T-cell (primary cell): ENCODE measurements around the gene SLC48A1. TPM values are rescaled to one million over a fixed set of nuclear protein-coding genes. Genes with fewer than 3 reads are reported as not detected.

Experiments used
- ATAC-seq, 4 experiments: fragments of 200-7000 bp in 3 of 4; fragments of 150-1000 bp in 1 of 4; cut with Tn5 transposase; replicated peaks in 1 of 4; 1 replicate in 3 of 4; 2 replicates in 1 of 4; pipeline ENCODE4 v1.10.0; 2021; ENCODE audit warnings: moderate library complexity in 3 of 4, mild to moderate bottlenecking in 2 of 4, moderate number of reproducible peaks in 1 of 4
- CTCF ChIA-PET, 2 donors: fragments of 300-600 bp; sonication (Branson Sonifier 250); formaldehyde crosslinking; loops; one replicate each; lab custom pipeline; 2022; ENCODE audit warnings: antibody characterized with exemption in 2 of 2; lab: Charles Lee
- POLR2A ChIA-PET, 2 donors: fragments of 300-600 bp; sonication (Branson Sonifier 250); formaldehyde crosslinking; loops; one replicate each; lab custom pipeline; 2022; ENCODE audit warnings: antibody characterized with exemption in 2 of 2; lab: Charles Lee
- DNase-seq, 35 experiments: peaks; one replicate each; pipeline versions ENCODE4 v3.0.0 to v3.0.0-alpha.2; 2013 to 2023
- H3K27ac ChIP-seq: one replicate; pipeline ENCODE4 v1.5.1; 2013; ENCODE audit warnings: low read length
- H3K27me3 ChIP-seq, 2 experiments: replicated peaks in 1 of 2; 1 replicate in 1 of 2; 2 replicates in 1 of 2; pipeline versions ENCODE4 v1.6.1 to v1.7.0; 2013; ENCODE audit warnings: low read length in 1 of 2, mixed read lengths in 1 of 2; ENCODE audit not compliant: control insufficient read depth in 2 of 2, insufficient read depth in 2 of 2; ENCODE audit errors: extremely low read depth in 1 of 2
- H3K36me3 ChIP-seq, 2 donors: 1 replicate in 1 of 2; 2 replicates in 1 of 2; pipeline versions ENCODE4 v1.6.1 to v1.7.0; 2013; ENCODE audit warnings: low read length in 1 of 2; ENCODE audit not compliant: control insufficient read depth in 2 of 2, insufficient read depth in 1 of 2; ENCODE audit errors: extremely low read depth in 1 of 2
- H3K4me1 ChIP-seq, 2 experiments: 1 replicate in 1 of 2; 2 replicates in 1 of 2; pipeline versions ENCODE4 v1.6.1 to v1.7.0; 2013; ENCODE audit warnings: low read length in 2 of 2, mixed read lengths in 1 of 2; ENCODE audit not compliant: insufficient read depth in 2 of 2, control insufficient read depth in 1 of 2; ENCODE audit errors: extremely low read depth in 1 of 2
- H3K4me3 ChIP-seq, 2 donors: 1 replicate in 1 of 2; 2 replicates in 1 of 2; pipeline versions ENCODE4 v1.5.1 to v1.7.0; 2013; ENCODE audit warnings: mild to moderate bottlenecking in 2 of 2, low read length in 1 of 2, moderate library complexity in 1 of 2; ENCODE audit not compliant: control insufficient read depth in 1 of 2; ENCODE audit errors: extremely low read depth in 1 of 2
- H3K9me3 ChIP-seq: 2 replicates; pipeline ENCODE4 v1.7.0; 2013
- H3K27ac Mint-ChIP-seq, 2 donors: one replicate each; pipeline ENCODE4 v1.8.0; 2020 to 2021; ENCODE audit warnings: mild to moderate bottlenecking in 2 of 2, mixed read lengths in 2 of 2
- H3K27me3 Mint-ChIP-seq, 2 donors: one replicate each; pipeline ENCODE4 v1.8.0; 2021 to 2022; ENCODE audit warnings: mixed read lengths in 2 of 2
- H3K36me3 Mint-ChIP-seq: one replicate; pipeline ENCODE4 v1.8.0; 2021; ENCODE audit warnings: mixed read lengths
- H3K4me1 Mint-ChIP-seq, 3 donors: one replicate each; pipeline ENCODE4 v1.8.0; 2020 to 2022; ENCODE audit warnings: mixed read lengths in 3 of 3, mild to moderate bottlenecking in 1 of 3
- H3K4me3 Mint-ChIP-seq, 3 donors: one replicate each; pipeline ENCODE4 v1.8.0; 2020 to 2022; ENCODE audit warnings: mild to moderate bottlenecking in 3 of 3, mixed read lengths in 3 of 3, moderate library complexity in 3 of 3
- H3K9me3 Mint-ChIP-seq, 3 donors: one replicate each; pipeline ENCODE4 v1.8.0; 2020 to 2022; ENCODE audit warnings: mixed read lengths in 3 of 3
- WGBS: methylation state at CpG from one replicate; pipeline ENCODE4 v1.1.5; 2013; ENCODE audit warnings: missing lambda C conversion rate; ENCODE audit not compliant: insufficient coverage; 5-methylcytosine and 5-hydroxymethylcytosine counted together
- total RNA-seq, 35 experiments: library from RNA in 6 of 35; stranded (reverse) in 6 of 35; fragments of 120-200 nt in 1 of 35; gene quantifications; one replicate each; pipeline versions ENCODE4 v1.2.1 to v1.2.4 and lab custom pipeline; 2013 to 2026

Gene SLC48A1
- total RNA-seq, 5 donors from 2014 or later (not counting 1 experiment from before 2014, with no cell fraction given): 5.8 to 13.7 (median 10.2) TPM

GRCh38 chr12:47828008-47828975 is 55.3 kb downstream of the SLC48A1 start:
- Histone ChIP-seq H3K9me3 (no peaks in the 10 kb centered on the region), H3K27me3 (no peaks in the 10 kb centered on the region), H3K36me3 (no peaks in the 10 kb centered on the region), H3K4me1 (peaks cover 80 to 94% of the 10 kb centered on the region in 2 experiments), H3K27ac (no peak overlapping the region), H3K4me3 (no peak overlapping the region)
- ATAC-seq (no peak), DNase-seq (no peak)
- no peaks in the 10 kb centered on the region for H3K36me3 Mint-ChIP-seq
- 89% methylated on average over 6 of the region's 14 CpGs for WGBS
- H3K27me3 Mint-ChIP-seq: no peaks in the 10 kb centered on the region
- H3K27ac Mint-ChIP-seq: peak overlapping the region; percentile 82 to 87
- H3K9me3 Mint-ChIP-seq: no peaks in the 10 kb centered on the region
- H3K4me1 Mint-ChIP-seq: peaks cover 90 to 92% (median 91%) of the 10 kb centered on the region in 3 donors
- H3K4me3 Mint-ChIP-seq: peak overlapping the region in 1 of 3 donors; percentile 60
- ChIA-PET CTCF (interaction anchor here (0.6 to 1.7 kb wide), 14 partner anchors 8 to 1884 kb away, joined by 3 to 11 read pairs (median 4); no protein-coding TSS in a partner anchor), POLR2A (interaction anchor here in 1 of 2 donors (0.6 kb wide), 1 partner anchor 21 kb away, joined by 3 read pairs; no protein-coding TSS in a partner anchor)

GRCh38 chr12:47828976-47829482 is 56.0 kb downstream of the SLC48A1 start:
- WGBS: 92% methylated on average over 2 of the region's 7 CpGs
- Mint-ChIP-seq H3K27ac (peak overlapping the region; percentile 76 to 87), H3K4me3 (peak overlapping the region in 1 of 3 donors; percentile 60), H3K27me3 (no peaks in the 10 kb centered on the region), H3K36me3 (no peaks in the 10 kb centered on the region), H3K9me3 (no peaks in the 10 kb centered on the region), H3K4me1 (peaks cover 90 to 92% (median 91%) of the 10 kb centered on the region in 3 donors)
- ChIA-PET CTCF (interaction anchor here (0.6 to 1.7 kb wide), 10 partner anchors 9 to 168 kb away, joined by 3 to 11 read pairs (median 4); no protein-coding TSS in a partner anchor), POLR2A (no interaction called here)
- Histone ChIP-seq H3K27ac (peak overlapping the region; percentile 22), H3K9me3 (no peaks in the 10 kb centered on the region), H3K4me1 (peaks cover 82 to 95% of the 10 kb centered on the region in 2 experiments), H3K4me3 (no peak overlapping the region), H3K27me3 (no peaks in the 10 kb centered on the region), H3K36me3 (no peaks in the 10 kb centered on the region)
- no peak for ATAC-seq
- DNase-seq: no peak

GRCh38 chr12:47829584-47829983 is 56.5 kb downstream of the SLC48A1 start:
- H3K27ac ChIP-seq: peak overlapping the region; percentile 22
- no peak for ATAC-seq
- no peak overlapping the region for H3K4me3 ChIP-seq
- no peaks in the 10 kb centered on the region for H3K27me3 Mint-ChIP-seq
- H3K36me3 Mint-ChIP-seq: no peaks in the 10 kb centered on the region
- no peak for DNase-seq
- H3K27me3 ChIP-seq: no peaks in the 10 kb centered on the region
- no peaks in the 10 kb centered on the region for H3K36me3 ChIP-seq
- peak overlapping the region; percentile 76 to 87 for H3K27ac Mint-ChIP-seq
- no peaks in the 10 kb centered on the region for H3K9me3 Mint-ChIP-seq
- no peaks in the 10 kb centered on the region for H3K9me3 ChIP-seq
- peak overlapping the region in 1 of 3 donors; percentile 60 for H3K4me3 Mint-ChIP-seq
- ChIA-PET POLR2A (interaction anchor here in 1 of 2 donors (0.6 kb wide), 1 partner anchor 1310 kb away, joined by 3 read pairs; no protein-coding TSS in a partner anchor), CTCF (interaction anchor here (1.0 to 1.3 kb wide), 5 partner anchors 9 to 86 kb away, joined by 3 to 8 read pairs (median 3); no protein-coding TSS in a partner anchor)
- H3K4me1 ChIP-seq: peaks cover 82 to 95% of the 10 kb centered on the region in 2 experiments
- peaks cover 90 to 92% (median 91%) of the 10 kb centered on the region in 3 donors for H3K4me1 Mint-ChIP-seq
- WGBS: 52% methylated on average over 2 of the region's 4 CpGs

Other genes with a start within 250 kb of the SLC48A1 start
- gene RPAP3, start 67.2 kb upstream of the SLC48A1 start, total RNA-seq: 10 to 100 TPM; 24.0 to 33.5 (median 29.4) TPM
- not detected for gene ENDOU, start 47.7 kb upstream of the SLC48A1 start, total RNA-seq
- under 1 TPM; 0.25 to 0.99 (median 0.82) TPM for gene RAPGEF3, start 14.4 kb upstream of the SLC48A1 start, total RNA-seq
- gene HDAC7, start 46.7 kb downstream of the SLC48A1 start, total RNA-seq: 100 to 1,000 TPM; 142 to 192 (median 165) TPM
- gene VDR, start 131.8 kb downstream of the SLC48A1 start, total RNA-seq: 1 to 10 TPM in 3 of 5 donors, under 1 TPM in 2; 0.43 to 4.1 (median 3.2) TPM
- 10 to 100 TPM; 25.8 to 36.5 (median 31.3) TPM for gene TMEM106C, start 190.4 kb downstream of the SLC48A1 start, total RNA-seq
- gene COL2A1, start 231.2 kb downstream of the SLC48A1 start, total RNA-seq: not detected